B cell (primary cell): Measurements from ENCODE around the gene NKAIN2. TPM values are rescaled to one million over a fixed set of nuclear protein-coding genes. Genes with fewer than 3 reads are reported as not detected.

ENCODE experiments used
- ATAC-seq: fragments of 200-7000 bp; cut with Tn5 transposase; one replicate; pipeline ENCODE4 v1.10.0; 2021; ENCODE audit warnings: low read depth, mild to moderate bottlenecking, moderate number of reproducible peaks, moderate library complexity
- CTCF ChIA-PET: fragments of 350-600 bp; sonication (Branson Sonifier 250); formaldehyde crosslinking; loops from one replicate; lab custom pipeline; 2021; ENCODE audit warnings: antibody characterized with exemption, inconsistent platforms; lab: Charles Lee
- POLR2A ChIA-PET: fragments of 350-600 bp; sonication (Branson Sonifier 250); formaldehyde crosslinking; loops from one replicate; lab custom pipeline; 2021; ENCODE audit warnings: antibody characterized with exemption; lab: Charles Lee
- DNase-seq: peaks from one replicate; pipeline ENCODE4 v3.0.0; 2013
- H2AFZ ChIP-seq: 2 replicates; pipeline ENCODE4 v1.6.1; 2012; ENCODE audit warnings: mild to moderate bottlenecking, low read depth, low read length; ENCODE audit not compliant: insufficient read depth, poor library complexity, severe bottlenecking
- H3K27ac ChIP-seq, 2 donors: 1 replicate in 1 of 2; 2 replicates in 1 of 2; pipeline ENCODE4 v1.5.1; 2012 to 2013; ENCODE audit warnings: low read length in 2 of 2, mild to moderate bottlenecking in 2 of 2, moderate library complexity in 1 of 2
- H3K27me3 ChIP-seq, 4 experiments: fragments of 200-600 bp in 1 of 4; sonication (generic) in 1 of 4; replicated peaks in 1 of 4; 1 replicate in 2 of 4; 2 replicates in 2 of 4; pipeline versions ENCODE4 v1.6.1 to v1.7.0; 2013 to 2016; ENCODE audit warnings: low read length in 3 of 4, mild to moderate bottlenecking in 2 of 4, mixed read lengths in 1 of 4, moderate library complexity in 1 of 4; ENCODE audit not compliant: insufficient read depth in 4 of 4, control insufficient read depth in 3 of 4; ENCODE audit errors: control extremely low read depth in 1 of 4
- H3K36me3 ChIP-seq, 2 experiments: replicated peaks in 1 of 2; 1 replicate in 1 of 2; 2 replicates in 1 of 2; pipeline versions ENCODE4 v1.6.1 to v1.7.1; 2013; ENCODE audit warnings: low read length in 1 of 2; ENCODE audit not compliant: insufficient read depth in 2 of 2, control insufficient read depth in 1 of 2; ENCODE audit errors: control extremely low read depth in 1 of 2, extremely low read depth in 1 of 2
- H3K4me1 ChIP-seq, 2 donors: fragments of 200-600 bp in 1 of 2; sonication (generic) in 1 of 2; 1 replicate in 1 of 2; 2 replicates in 1 of 2; pipeline versions ENCODE4 v1.5.1 to v1.6.1; 2013 to 2017; ENCODE audit warnings: low read length in 2 of 2; ENCODE audit not compliant: control insufficient read depth in 2 of 2, insufficient read depth in 2 of 2
- H3K4me2 ChIP-seq: replicated peaks from 2 replicates; pipeline ENCODE3; 2012; ENCODE audit warnings: mild to moderate bottlenecking, low read depth, low read length; ENCODE audit not compliant: poor library complexity, severe bottlenecking
- H3K4me3 ChIP-seq, 5 experiments: fragments of 200-600 bp in 1 of 5; sonication (generic) in 1 of 5; 1 replicate in 3 of 5; 2 replicates in 2 of 5; pipeline versions ENCODE4 v1.5.1 to v1.7.0; 2011 to 2016; ENCODE audit warnings: low read length in 4 of 5, mild to moderate bottlenecking in 4 of 5, low read depth in 2 of 5, control low read depth in 1 of 5, moderate library complexity in 1 of 5; ENCODE audit not compliant: insufficient read depth in 1 of 5; ENCODE audit errors: control extremely low read depth in 1 of 5, extremely low read depth in 1 of 5
- H3K79me2 ChIP-seq: fragments of 200-600 bp; sonication (generic); one replicate; pipeline ENCODE4 v1.6.0; 2016; ENCODE audit warnings: low read length; ENCODE audit not compliant: control insufficient read depth, insufficient read depth
- H3K9ac ChIP-seq: fragments of 200-600 bp; sonication (generic); 2 replicates; pipeline ENCODE4 v1.6.1; 2017; ENCODE audit warnings: mild to moderate bottlenecking, low read length, moderate library complexity
- H3K9me3 ChIP-seq, 3 donors: one replicate each; pipeline versions ENCODE4 v1.6.1 to v1.7.1; 2013; ENCODE audit warnings: low read length in 2 of 3; ENCODE audit not compliant: control insufficient read depth in 2 of 3, insufficient read depth in 1 of 3; ENCODE audit errors: control extremely low read depth in 1 of 3
- H4K20me1 ChIP-seq: 2 replicates; pipeline ENCODE4 v1.6.0; 2012; ENCODE audit warnings: mild to moderate bottlenecking, low read length; ENCODE audit not compliant: insufficient read depth, control insufficient read depth, poor library complexity, severe bottlenecking
- H3K27ac Mint-ChIP-seq: one replicate; pipeline ENCODE4 v1.8.0; 2021; ENCODE audit warnings: mixed read lengths
- H3K27me3 Mint-ChIP-seq: one replicate; pipeline ENCODE4 v1.8.0; 2021; ENCODE audit warnings: mixed read lengths
- H3K4me1 Mint-ChIP-seq: one replicate; pipeline ENCODE4 v1.8.0; 2021; ENCODE audit warnings: mixed read lengths
- H3K4me3 Mint-ChIP-seq: one replicate; pipeline ENCODE4 v1.8.0; 2021; ENCODE audit warnings: mixed read lengths
- H3K9me3 Mint-ChIP-seq: one replicate; pipeline ENCODE4 v1.8.0; 2022; ENCODE audit warnings: mixed read lengths; ENCODE audit not compliant: insufficient read depth
- EZH2 ChIP-seq: IDR thresholded peaks from 2 replicates; pipeline ENCODE4 v1.6.1; 2012; ENCODE audit warnings: borderline replicate concordance, low read depth, mild to moderate bottlenecking, moderate library complexity, low read length; ENCODE audit not compliant: insufficient read depth, poor library complexity, severe bottlenecking
- WGBS: methylation state at CpG from one replicate; pipeline ENCODE4 v1.1.5; 2013; ENCODE audit warnings: missing lambda C conversion rate; ENCODE audit not compliant: insufficient coverage; 5-methylcytosine and 5-hydroxymethylcytosine counted together
- intact Hi-C: fragments of 100-400 bp; cut with micrococcal nuclease; formaldehyde crosslinking; loops from one replicate; pipeline ENCODE4 v1.10.0; 2022
- polyA plus RNA-seq: library from polyadenylated mRNA; depleted of rRNA; stranded (reverse); fragments of >200 nt; gene quantifications from 2 replicates; pipeline ENCODE4 v1.2.3, GENCODE V29; 2012
- total RNA-seq, 2 donors: library from RNA; stranded (reverse); fragments of 120-200 nt in 1 of 2; gene quantifications; 1 replicate in 1 of 2; 2 replicates in 1 of 2; pipeline versions ENCODE4 v1.2.3 to v1.2.4, GENCODE V29; 2013 to 2022
- TF ChIP-seq, protein P1 (sequence below): fragments of 200-600 bp; IDR thresholded peaks from one replicate; pipeline ENCODE4 v1.8.0; 2022; ENCODE audit warnings: antibody characterized with exemption, mild to moderate bottlenecking

The NKAIN2 gene
- total and polyA plus RNA-seq, 2 donors (not counting 1 experiment from before 2014, with no cell fraction given): not detected

DNA sequence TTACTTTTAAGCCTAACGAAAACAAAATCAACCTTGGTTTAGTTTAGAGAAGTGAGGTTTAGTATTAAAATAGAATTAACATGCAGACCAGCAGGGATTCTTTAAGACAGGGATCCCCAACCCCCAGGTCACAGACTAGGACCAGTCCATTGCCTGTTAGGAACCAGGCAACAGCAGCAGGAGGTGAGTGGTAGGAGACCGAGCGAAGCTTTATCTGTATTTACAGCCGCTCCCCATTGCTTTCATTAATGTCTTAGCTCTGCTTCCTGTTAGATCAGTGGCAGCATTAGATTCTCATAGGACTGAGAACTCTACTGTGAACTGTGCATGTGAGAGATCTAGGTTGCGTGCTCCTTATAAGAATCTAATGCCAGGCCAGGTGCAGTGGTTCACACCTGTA is 225.9 kb downstream of the NKAIN2 start:
- POLR2A ChIA-PET: no interaction called here

DNA sequence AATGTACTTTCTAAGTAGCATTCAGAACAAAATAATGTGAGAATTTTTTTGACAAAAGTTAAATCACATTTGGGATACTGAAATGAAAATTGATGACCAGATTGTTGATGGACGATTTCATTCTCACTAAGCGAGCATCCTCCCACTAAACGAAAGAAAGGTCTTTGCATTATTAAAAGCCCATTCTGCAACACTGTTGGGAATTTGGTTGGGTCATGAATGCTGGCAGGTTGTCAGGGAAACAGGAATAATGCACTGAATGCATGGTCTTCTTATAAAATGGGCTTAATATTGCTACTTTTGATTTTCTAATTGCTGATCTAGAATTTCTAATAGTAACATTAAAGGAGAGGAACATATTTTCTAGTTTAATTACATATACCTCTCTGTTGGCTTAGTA is 229.8 kb downstream of the NKAIN2 start:
- Histone ChIP-seq H3K36me3 (no peaks in the 10 kb centered on the region), H3K4me1 (no peaks in the 10 kb centered on the region), H3K27me3 (no peaks in the 10 kb centered on the region), H3K9me3 (no peaks in the 10 kb centered on the region), H4K20me1 (no peaks in the 10 kb centered on the region), H3K4me3 (no peak overlapping the region), H3K27ac (no peak overlapping the region), H3K9ac (no peak overlapping the region), H3K79me2 (no peaks in the 10 kb centered on the region), H3K4me2 (no peak overlapping the region), H2AFZ (no peak overlapping the region)
- TF ChIP-seq EZH2: no peak
- TF ChIP-seq, protein P1, sequence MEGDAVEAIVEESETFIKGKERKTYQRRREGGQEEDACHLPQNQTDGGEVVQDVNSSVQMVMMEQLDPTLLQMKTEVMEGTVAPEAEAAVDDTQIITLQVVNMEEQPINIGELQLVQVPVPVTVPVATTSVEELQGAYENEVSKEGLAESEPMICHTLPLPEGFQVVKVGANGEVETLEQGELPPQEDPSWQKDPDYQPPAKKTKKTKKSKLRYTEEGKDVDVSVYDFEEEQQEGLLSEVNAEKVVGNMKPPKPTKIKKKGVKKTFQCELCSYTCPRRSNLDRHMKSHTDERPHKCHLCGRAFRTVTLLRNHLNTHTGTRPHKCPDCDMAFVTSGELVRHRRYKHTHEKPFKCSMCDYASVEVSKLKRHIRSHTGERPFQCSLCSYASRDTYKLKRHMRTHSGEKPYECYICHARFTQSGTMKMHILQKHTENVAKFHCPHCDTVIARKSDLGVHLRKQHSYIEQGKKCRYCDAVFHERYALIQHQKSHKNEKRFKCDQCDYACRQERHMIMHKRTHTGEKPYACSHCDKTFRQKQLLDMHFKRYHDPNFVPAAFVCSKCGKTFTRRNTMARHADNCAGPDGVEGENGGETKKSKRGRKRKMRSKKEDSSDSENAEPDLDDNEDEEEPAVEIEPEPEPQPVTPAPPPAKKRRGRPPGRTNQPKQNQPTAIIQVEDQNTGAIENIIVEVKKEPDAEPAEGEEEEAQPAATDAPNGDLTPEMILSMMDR: no peak
- no peak for ATAC-seq
- WGBS: 90% methylated on average over 3 of the region's 3 CpGs
- no peaks in the 10 kb centered on the region for H3K4me1 Mint-ChIP-seq
- H3K27me3 Mint-ChIP-seq: no peaks in the 10 kb centered on the region
- H3K9me3 Mint-ChIP-seq: no peaks in the 10 kb centered on the region
- intact Hi-C loops: no loop called here
- H3K27ac Mint-ChIP-seq: no peak overlapping the region
- H3K4me3 Mint-ChIP-seq: no peak overlapping the region
- CTCF ChIA-PET: no interaction called here
- POLR2A ChIA-PET: no interaction called here
- DNase-seq: no peak

More for the DNA sequence above, 225.9 kb downstream of the NKAIN2 start:
- Histone ChIP-seq H2AFZ (no peak overlapping the region), H3K4me3 (no peak overlapping the region), H3K4me1 (no peaks in the 10 kb centered on the region), H3K9ac (no peak overlapping the region), H3K36me3 (no peaks in the 10 kb centered on the region), H3K27ac (no peak overlapping the region), H3K27me3 (no peaks in the 10 kb centered on the region), H3K4me2 (no peak overlapping the region), H3K9me3 (peaks cover 0 to 5% (median 2%) of the 10 kb centered on the region in 3 donors), H4K20me1 (no peaks in the 10 kb centered on the region), H3K79me2 (no peaks in the 10 kb centered on the region)
- intact Hi-C loops: no loop called here
- CTCF ChIA-PET: no interaction called here
- H3K27me3 Mint-ChIP-seq: no peaks in the 10 kb centered on the region
- 92% methylated on average over 4 of the region's 5 CpGs for WGBS
- no peak for TF ChIP-seq EZH2
- TF ChIP-seq, protein P1: no peak
- H3K9me3 Mint-ChIP-seq: peaks cover 2% of the 10 kb centered on the region
- no peaks in the 10 kb centered on the region for H3K4me1 Mint-ChIP-seq
- H3K27ac Mint-ChIP-seq: no peak overlapping the region
- DNase-seq (no peak), ATAC-seq (no peak)
- H3K4me3 Mint-ChIP-seq: no peak overlapping the region
